CD4-positive, alpha-beta memory T cell (primary cell): ENCODE measurements around the gene S100P. TPM values are rescaled to one million over a fixed set of nuclear protein-coding genes. Genes with fewer than 3 reads are reported as not detected.

Experiments used
- CTCF ChIA-PET: fragments of 350-600 bp; sonication (Branson Sonifier 250); formaldehyde crosslinking; loops from one replicate; lab custom pipeline; 2021; ENCODE audit warnings: inconsistent platforms; ENCODE audit not compliant: partially characterized antibody; lab: Charles Lee
- POLR2A ChIA-PET: fragments of 350-600 bp; sonication (Branson Sonifier 250); formaldehyde crosslinking; loops from one replicate; lab custom pipeline; 2021; ENCODE audit not compliant: partially characterized antibody; lab: Charles Lee
- DNase-seq, 5 donors: peaks; one replicate each; pipeline versions ENCODE4 v3.0.0 to v3.0.0-alpha.2; 2020 to 2022; ENCODE audit warnings: mixed read lengths in 1 of 5
- H3K27ac ChIP-seq: one replicate; pipeline ENCODE4 v1.7.0; 2013; ENCODE audit warnings: low read depth, low read length
- H3K27me3 ChIP-seq: 2 replicates; pipeline ENCODE4 v1.7.0; 2013; ENCODE audit warnings: mild to moderate bottlenecking, low read length, moderate library complexity; ENCODE audit not compliant: insufficient read depth
- H3K36me3 ChIP-seq: 2 replicates; pipeline ENCODE4 v1.7.0; 2013; ENCODE audit warnings: mild to moderate bottlenecking, low read length, moderate library complexity; ENCODE audit not compliant: insufficient read depth
- H3K4me1 ChIP-seq: 2 replicates; pipeline ENCODE4 v1.7.0; 2013; ENCODE audit warnings: mild to moderate bottlenecking, low read length, moderate library complexity; ENCODE audit not compliant: insufficient read depth
- H3K4me3 ChIP-seq, 2 donors: one replicate each; pipeline ENCODE4 v1.7.0; 2013; ENCODE audit warnings: low read length in 2 of 2, mild to moderate bottlenecking in 1 of 2
- H3K9me3 ChIP-seq, 2 donors: one replicate each; pipeline ENCODE4 v1.7.0; 2013; ENCODE audit warnings: low read length in 2 of 2, control low read depth in 1 of 2; ENCODE audit not compliant: control insufficient read depth in 1 of 2
- H3K27ac Mint-ChIP-seq, 7 donors: one replicate each; pipeline ENCODE4 v1.8.0; 2020 to 2021; ENCODE audit warnings: mixed read lengths in 7 of 7, mild to moderate bottlenecking in 6 of 7, inconsistent platforms in 3 of 7, moderate library complexity in 3 of 7
- H3K27me3 Mint-ChIP-seq, 2 donors: one replicate each; pipeline ENCODE4 v1.8.0; 2020 to 2021; ENCODE audit warnings: mixed read lengths in 2 of 2
- H3K36me3 Mint-ChIP-seq, 2 donors: one replicate each; pipeline ENCODE4 v1.8.0; 2020 to 2021; ENCODE audit warnings: mixed read lengths in 2 of 2, inconsistent platforms in 1 of 2, mild to moderate bottlenecking in 1 of 2
- H3K4me1 Mint-ChIP-seq, 4 donors: one replicate each; pipeline ENCODE4 v1.8.0; 2020 to 2021; ENCODE audit warnings: mixed read lengths in 4 of 4, mild to moderate bottlenecking in 1 of 4
- H3K4me3 Mint-ChIP-seq, 8 donors: one replicate each; pipeline ENCODE4 v1.8.0; 2020 to 2021; ENCODE audit warnings: mixed read lengths in 8 of 8, mild to moderate bottlenecking in 7 of 8, moderate library complexity in 6 of 8, inconsistent platforms in 3 of 8
- H3K9me3 Mint-ChIP-seq, 8 donors: one replicate each; pipeline ENCODE4 v1.8.0; 2020 to 2021; ENCODE audit warnings: mixed read lengths in 8 of 8, mild to moderate bottlenecking in 5 of 8, inconsistent platforms in 3 of 8, moderate library complexity in 1 of 8
- intact Hi-C: fragments of 100-400 bp; cut with micrococcal nuclease; formaldehyde crosslinking; loops from one replicate; pipeline ENCODE4 v1.15.1; 2023
- polyA plus RNA-seq, 2 donors: library from polyadenylated mRNA; unstranded; fragments of 300-500 nt; fragmentation: Illumina TruSeq; gene quantifications; one replicate each; pipeline ENCODE4 v1.2.3, GENCODE V29; 2021
- total RNA-seq, 2 experiments: library from RNA; stranded (reverse); gene quantifications; one replicate each; pipeline ENCODE4 v1.2.3, GENCODE V29; 2021

Gene S100P
- total and polyA plus RNA-seq, 4 experiments from 2014 or later: 1.3 to 3.9 (median 2.0) TPM

DNA sequence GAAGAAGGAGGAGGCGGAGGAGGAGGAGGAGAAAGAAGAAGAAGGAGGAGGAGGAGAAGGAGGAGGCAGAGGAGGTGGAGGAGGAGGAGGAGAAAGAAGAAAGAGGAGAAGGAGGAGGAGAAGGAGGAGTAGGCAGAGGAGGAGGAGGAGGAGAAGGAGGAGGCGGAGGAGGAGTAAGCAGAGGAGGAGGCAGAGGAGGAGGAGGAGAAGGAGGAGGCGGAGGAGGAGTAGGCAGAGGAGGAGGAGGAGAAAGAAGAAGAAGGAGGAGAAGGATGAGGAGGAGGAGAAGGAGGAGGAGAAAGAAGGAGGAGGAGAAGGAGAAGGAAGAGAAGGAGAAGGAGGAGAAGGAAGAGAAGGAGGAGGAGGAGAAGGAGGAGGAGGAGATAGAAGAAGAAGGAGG is 33.2 kb upstream of the S100P start:
- POLR2A ChIA-PET: interaction anchor here (3.0 kb wide), 1 partner anchor 18 kb away, joined by 59 read pairs; the partner anchor contains the start of gene MRFAP1
- no peak overlapping the region for H3K4me3 Mint-ChIP-seq
- Histone ChIP-seq H3K27me3 (no peaks in the 10 kb centered on the region), H3K36me3 (no peaks in the 10 kb centered on the region), H3K9me3 (no peaks in the 10 kb centered on the region), H3K4me3 (no peak overlapping the region), H3K4me1 (peaks cover 24% of the 10 kb centered on the region), H3K27ac (no peak overlapping the region)
- H3K4me1 Mint-ChIP-seq: peaks cover 0 to 23% (median 9%) of the 10 kb centered on the region in 4 donors
- peaks cover 0 to 4% (median 0%) of the 10 kb centered on the region in 8 donors for H3K9me3 Mint-ChIP-seq
- H3K36me3 Mint-ChIP-seq: no peaks in the 10 kb centered on the region
- no peaks in the 10 kb centered on the region for H3K27me3 Mint-ChIP-seq
- DNase-seq: no peak
- H3K27ac Mint-ChIP-seq: no peak overlapping the region
- CTCF ChIA-PET: interaction anchor here (2.0 kb wide), 1 partner anchor 15 kb away, joined by 8 read pairs; no protein-coding TSS in a partner anchor
- intact Hi-C loops: no loop called here

DNA sequence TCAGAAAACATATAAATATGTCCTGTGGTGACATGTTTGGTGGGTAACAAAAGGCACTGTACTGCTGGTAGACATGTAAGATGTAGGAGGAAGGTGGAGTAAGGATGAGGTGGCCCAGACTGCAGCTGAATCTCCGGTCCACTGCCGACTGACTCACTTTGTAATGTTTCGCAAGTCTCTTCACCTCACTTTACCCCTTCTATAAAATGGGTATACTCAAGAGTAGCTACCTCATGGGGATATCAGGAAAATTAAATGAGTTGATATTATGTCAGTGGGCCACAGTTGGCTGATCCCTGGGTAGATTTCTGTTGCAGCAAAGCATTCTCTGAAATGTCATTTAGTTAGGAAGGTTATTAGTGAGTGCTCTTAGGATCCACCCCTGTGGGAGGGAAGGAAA is 31.1 kb upstream of the S100P start:
- peak overlapping the region in 1 of 8 donors; percentile 29 for H3K4me3 Mint-ChIP-seq
- POLR2A ChIA-PET: interaction anchor here (1.2 to 4.1 kb wide), 7 partner anchors 11 to 47 kb away, joined by 3 to 34 read pairs (median 9); partner anchors contain the start of genes MRFAP1 and MRFAP1L1
- CTCF ChIA-PET: interaction anchor here (1.1 to 3.4 kb wide), 5 partner anchors 24 to 246 kb away, joined by 3 to 19 read pairs (median 4); no protein-coding TSS in a partner anchor

DNA sequence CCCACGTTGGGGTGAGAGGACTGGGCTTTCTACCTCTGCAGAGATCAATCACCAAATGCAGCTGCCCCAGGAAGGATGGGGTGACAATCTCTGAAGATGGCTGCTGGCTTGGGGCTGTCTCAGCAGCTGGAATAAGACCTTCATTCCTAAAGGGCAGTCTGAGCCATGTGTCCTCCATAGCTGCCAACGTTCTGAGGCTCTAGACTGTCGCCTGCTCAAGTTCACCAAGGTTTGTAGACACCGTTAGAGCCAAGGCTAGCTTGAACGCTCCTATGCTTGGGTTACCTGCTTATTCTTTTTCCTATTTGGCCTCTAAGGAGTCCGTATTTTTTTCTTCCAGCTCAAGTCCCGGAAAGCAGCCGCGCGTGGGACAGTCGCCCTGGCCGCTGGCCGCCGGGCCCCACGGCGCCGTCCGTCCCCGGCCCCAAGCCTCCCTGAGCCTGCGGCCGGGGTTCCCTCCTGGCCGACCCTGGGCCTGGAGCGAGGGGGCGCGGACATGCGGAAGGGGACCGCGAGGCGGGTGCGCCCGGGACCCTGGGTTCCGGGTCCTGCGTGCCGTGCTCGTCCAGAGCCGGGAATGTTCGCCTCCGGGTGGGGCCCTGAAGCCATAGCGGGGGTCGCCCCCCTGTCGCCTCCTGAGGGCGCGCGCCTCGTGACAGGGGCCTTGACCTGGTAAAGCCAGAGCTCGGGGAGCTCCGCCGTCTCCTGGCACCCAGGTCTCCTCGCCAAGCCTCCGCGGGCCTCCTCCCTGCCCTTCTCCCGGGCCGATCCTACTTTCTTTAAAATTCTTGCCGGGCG is 29.9 kb upstream of the S100P start:
- no peaks in the 10 kb centered on the region for H3K27me3 Mint-ChIP-seq
- CTCF ChIA-PET: interaction anchor here (1.0 to 3.4 kb wide), 12 partner anchors 10 to 245 kb away, joined by 3 to 19 read pairs (median 4); partner anchors contain the start of gene MRFAP1L1
- POLR2A ChIA-PET: interaction anchor here (0.6 to 4.1 kb wide), 17 partner anchors 10 to 332 kb away, joined by 3 to 34 read pairs (median 4); partner anchors contain the start of genes BLOC1S4, MAN2B2, MRFAP1 and MRFAP1L1
- Histone ChIP-seq H3K9me3 (no peaks in the 10 kb centered on the region), H3K4me1 (peaks cover 19% of the 10 kb centered on the region), H3K27ac (no peak overlapping the region), H3K27me3 (no peaks in the 10 kb centered on the region), H3K36me3 (no peaks in the 10 kb centered on the region), H3K4me3 (peak overlapping the region in 1 of 2 donors; percentile 19)
- H3K9me3 Mint-ChIP-seq: no peaks in the 10 kb centered on the region
- H3K27ac Mint-ChIP-seq: no peak overlapping the region
- DNase-seq: no peak
- H3K36me3 Mint-ChIP-seq: no peaks in the 10 kb centered on the region
- H3K4me3 Mint-ChIP-seq: peak overlapping the region in 6 of 8 donors; percentile 6 to 72 (median 45)
- H3K4me1 Mint-ChIP-seq: peaks cover 0 to 15% (median 7%) of the 10 kb centered on the region in 4 donors
- intact Hi-C loops: loop anchor here (1.0 kb wide), 2 partner anchors 11 to 23 kb away; partner anchors contain the start of gene MRFAP1

More for the DNA sequence above, 31.1 kb upstream of the S100P start:
- Mint-ChIP-seq H3K9me3 (no peaks in the 10 kb centered on the region), H3K27me3 (no peaks in the 10 kb centered on the region), H3K36me3 (no peaks in the 10 kb centered on the region), H3K4me1 (peaks cover 0 to 23% (median 9%) of the 10 kb centered on the region in 4 donors), H3K27ac (peak overlapping the region in 1 of 7 donors; percentile 18)
- no peaks in the 10 kb centered on the region for H3K9me3 ChIP-seq
- intact Hi-C loops: no loop called here
- H3K27ac ChIP-seq: no peak overlapping the region
- H3K4me1 ChIP-seq: peaks cover 24% of the 10 kb centered on the region
- H3K36me3 ChIP-seq: no peaks in the 10 kb centered on the region
- H3K27me3 ChIP-seq: no peaks in the 10 kb centered on the region
- no peak for DNase-seq
- no peak overlapping the region for H3K4me3 ChIP-seq

DNA sequence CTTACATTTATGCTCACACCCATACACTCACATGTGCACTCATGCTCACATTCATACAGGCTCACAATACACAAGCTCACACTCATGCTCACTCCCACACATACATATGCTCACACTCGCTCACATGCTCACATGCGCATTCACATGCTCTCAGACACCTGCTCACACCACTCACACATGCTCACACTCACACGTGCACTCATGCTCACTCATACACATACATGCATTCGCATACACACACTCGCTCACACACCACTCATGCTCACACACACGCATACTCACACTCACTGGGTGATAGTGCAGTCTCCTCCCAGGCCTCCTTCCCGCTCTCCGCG is 28.4 kb upstream of the S100P start:
- H3K4me1 ChIP-seq: peaks cover 11% of the 10 kb centered on the region
- Mint-ChIP-seq H3K27ac (no peak overlapping the region), H3K4me3 (no peak overlapping the region), H3K4me1 (peaks cover 0 to 5% (median 2%) of the 10 kb centered on the region in 4 donors), H3K36me3 (peaks cover 0 to 3% of the 10 kb centered on the region in 2 donors), H3K9me3 (no peaks in the 10 kb centered on the region), H3K27me3 (no peaks in the 10 kb centered on the region)
- H3K4me3 ChIP-seq: no peak overlapping the region
- ChIA-PET POLR2A (interaction anchor here (1.6 to 4.1 kb wide), 3 partner anchors 8 to 38 kb away, joined by 5 to 34 read pairs (median 26); partner anchors contain the start of gene MRFAP1), CTCF (interaction anchor here (1.2 to 3.4 kb wide), 4 partner anchors 10 to 208 kb away, joined by 4 to 19 read pairs (median 8); no protein-coding TSS in a partner anchor)
- no peak for DNase-seq
- intact Hi-C loops: no loop called here
- H3K36me3 ChIP-seq: no peaks in the 10 kb centered on the region
- H3K9me3 ChIP-seq: no peaks in the 10 kb centered on the region
- no peaks in the 10 kb centered on the region for H3K27me3 ChIP-seq
- no peak overlapping the region for H3K27ac ChIP-seq

DNA sequence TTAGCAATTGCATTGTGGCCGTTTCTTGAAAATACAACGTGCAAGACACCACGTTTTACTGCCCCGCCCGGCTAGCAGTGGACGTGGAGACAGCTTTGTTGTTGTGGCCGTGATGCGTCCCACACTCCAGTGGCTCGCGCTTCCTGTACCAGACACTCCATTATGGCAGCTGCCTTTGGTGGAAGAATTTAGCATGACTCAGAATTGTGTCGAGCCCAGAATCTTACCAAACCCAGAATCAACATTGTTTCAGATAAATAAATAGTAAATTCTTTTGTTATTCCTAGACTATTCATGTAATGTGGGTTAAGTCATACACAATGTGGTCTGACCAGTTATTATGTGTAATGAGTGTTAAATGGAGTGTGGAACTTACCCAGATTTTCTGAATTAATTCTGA is 25.3 kb upstream of the S100P start:
- Mint-ChIP-seq H3K27me3 (no peaks in the 10 kb centered on the region), H3K27ac (no peak overlapping the region), H3K9me3 (peaks cover 0 to 2% (median 0%) of the 10 kb centered on the region in 8 donors), H3K4me1 (peaks cover 0 to 13% (median 4%) of the 10 kb centered on the region in 4 donors), H3K36me3 (peaks cover 2 to 5% of the 10 kb centered on the region in 2 donors), H3K4me3 (no peak overlapping the region)
- ChIA-PET POLR2A (no interaction called here), CTCF (no interaction called here)
- Histone ChIP-seq H3K9me3 (no peaks in the 10 kb centered on the region), H3K27me3 (no peaks in the 10 kb centered on the region), H3K4me3 (no peak overlapping the region), H3K27ac (no peak overlapping the region), H3K36me3 (no peaks in the 10 kb centered on the region), H3K4me1 (peaks cover 15% of the 10 kb centered on the region)
- intact Hi-C loops: no loop called here
- DNase-seq: no peak

DNA sequence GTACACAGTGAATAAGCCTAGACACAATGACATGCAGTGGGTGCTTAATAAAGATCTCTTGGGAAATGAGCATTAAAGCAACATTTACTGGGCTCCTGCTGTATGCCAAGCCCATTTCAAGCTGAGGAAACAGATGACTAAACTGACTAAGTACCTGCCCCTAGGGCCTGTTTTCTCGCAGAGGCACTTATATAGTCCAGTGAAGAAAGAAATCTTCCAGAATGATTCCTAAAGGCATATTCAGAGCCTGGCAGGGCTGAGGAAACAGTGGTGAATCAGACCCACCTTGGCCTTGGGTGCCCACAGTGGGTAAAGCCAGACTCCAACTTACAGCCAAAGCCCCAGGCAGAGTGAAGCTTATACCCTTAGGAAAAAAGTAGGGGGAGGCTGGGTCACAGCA is 22.0 kb upstream of the S100P start:
- Histone ChIP-seq H3K27me3 (no peaks in the 10 kb centered on the region), H3K4me1 (peaks cover 24% of the 10 kb centered on the region), H3K36me3 (peaks cover 11% of the 10 kb centered on the region), H3K9me3 (no peaks in the 10 kb centered on the region), H3K27ac (no peak overlapping the region), H3K4me3 (no peak overlapping the region)
- no peak for DNase-seq
- Mint-ChIP-seq H3K36me3 (peaks cover 23 to 30% of the 10 kb centered on the region in 2 donors), H3K9me3 (peaks cover 0 to 7% (median 0%) of the 10 kb centered on the region in 8 donors), H3K4me1 (peaks cover 21 to 39% (median 31%) of the 10 kb centered on the region in 4 donors), H3K27me3 (no peaks in the 10 kb centered on the region), H3K27ac (peak overlapping the region in 2 of 7 donors; percentile 42 to 52), H3K4me3 (peak overlapping the region in 2 of 8 donors; percentile 6 to 20)
- intact Hi-C loops: no loop called here
- CTCF ChIA-PET: interaction anchor here (2.1 to 5.2 kb wide), 2 partner anchors 47 to 202 kb away, joined by 6 to 115 read pairs; partner anchors contain the start of gene BLOC1S4
- POLR2A ChIA-PET: interaction anchor here (3.7 to 17.1 kb wide), 4 partner anchors 8 to 32 kb away, joined by 34 to 1401 read pairs (median 106); partner anchors contain the start of genes BLOC1S4, MRFAP1, MRFAP1L1 and S100P
